Panc1 (cell line): ENCODE measurements around the gene TMEM252.

ENCODE experiments used
- CTCF ChIP-seq: fragments of 450-650 bp; IDR thresholded peaks from 2 replicates; pipeline ENCODE4 v1.5.1; 2017; ENCODE audit warnings: mild to moderate bottlenecking
- REST ChIP-seq, 2 experiments: IDR thresholded peaks; 2 replicates each; pipeline ENCODE4 v1.6.1; 2011 to 2012; ENCODE audit warnings: low read depth in 2 of 2, control low read depth in 1 of 2, low read length in 1 of 2, mild to moderate bottlenecking in 1 of 2, moderate library complexity in 1 of 2; ENCODE audit not compliant: insufficient read depth in 1 of 2
- SIN3A ChIP-seq: IDR thresholded peaks from 2 replicates; pipeline ENCODE4 v1.6.1; 2012; ENCODE audit warnings: low read depth, mild to moderate bottlenecking, low read length, moderate library complexity, borderline replicate concordance; ENCODE audit not compliant: insufficient read depth
- TCF7L2 ChIP-seq: IDR thresholded peaks from 2 replicates; pipeline ENCODE4 v1.6.1; 2011; ENCODE audit warnings: mild to moderate bottlenecking, low read depth, low read length, inconsistent platforms

GRCh38 chr9:68523367-68523936, 17.2 kb downstream of the TMEM252 start:
- TF ChIP-seq CTCF, result no peak
- TF ChIP-seq REST (IDR thresholded peaks at IDR 0.05; ENCODE audit: insufficient read depth in 1 of 2, low read depth in 2 of 2, low read length in 1 of 2), result no peak
- no peak for TF ChIP-seq SIN3A
- no peak for TF ChIP-seq TCF7L2
